ENCODE data around the gene NDC1.

Gene NDC1

DNA sequence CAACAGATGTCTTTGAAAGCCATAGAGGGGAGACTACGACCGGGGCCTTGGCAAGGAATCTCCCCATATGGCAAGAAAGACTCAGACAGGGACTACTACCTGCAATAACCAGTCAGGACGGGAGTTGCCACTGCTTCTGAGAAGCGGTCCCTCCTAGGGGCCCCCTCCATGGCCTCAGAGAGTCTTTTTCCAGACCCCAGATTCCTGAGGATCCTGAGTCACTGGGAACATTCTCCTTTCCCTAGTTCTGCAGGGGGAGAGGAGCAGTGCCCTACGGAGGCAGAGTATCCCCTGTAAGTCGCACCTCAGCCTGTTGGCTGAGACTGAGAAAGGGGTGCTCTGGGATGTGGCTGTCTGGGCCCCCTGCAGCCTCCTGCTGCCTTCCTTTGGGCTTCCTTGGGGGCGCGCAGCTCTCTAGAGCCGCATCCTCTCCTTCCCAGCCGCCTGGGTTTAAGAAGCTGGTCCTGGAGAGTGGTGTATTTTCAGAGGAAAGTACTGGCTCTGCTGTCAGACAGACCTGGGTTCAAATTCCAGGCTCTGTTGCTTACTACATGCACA, 107.0 kb downstream of the NDC1 start:
- no peak for DNase-seq (ENCODE audit: low read depth in 2 of 2)

DNA sequence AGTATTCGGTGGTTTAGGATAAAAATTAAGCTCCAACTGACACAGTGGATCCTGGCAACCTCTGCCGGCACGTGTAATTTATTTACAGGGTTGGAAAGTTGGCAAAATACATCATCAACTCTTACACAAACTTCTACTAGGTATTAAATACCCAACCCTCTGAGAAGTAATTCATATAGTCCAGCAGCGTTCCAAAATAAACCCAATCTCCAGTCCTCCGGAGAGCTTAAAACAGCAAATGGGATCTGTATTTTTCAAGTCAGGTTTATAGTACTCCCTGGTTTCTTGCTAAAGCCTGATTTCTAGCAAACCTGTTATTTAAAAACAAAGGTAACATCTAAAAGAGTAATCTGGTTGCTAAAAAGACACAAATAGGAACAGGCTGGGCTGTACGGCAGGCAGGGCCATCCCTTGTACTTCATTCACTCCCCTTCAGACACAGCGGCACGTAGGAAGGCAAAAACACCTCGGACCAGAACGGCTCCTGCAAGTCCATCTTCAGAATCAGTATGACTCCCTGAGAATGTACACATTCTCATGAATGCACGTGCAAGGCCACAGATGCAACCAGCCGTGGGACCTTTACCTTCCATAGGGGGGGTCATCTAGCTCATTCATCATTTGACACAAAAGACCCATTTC, 107.8 kb downstream of the NDC1 start:
- DNase-seq (ENCODE audit: low read depth in 2 of 2), result no peak

DNA sequence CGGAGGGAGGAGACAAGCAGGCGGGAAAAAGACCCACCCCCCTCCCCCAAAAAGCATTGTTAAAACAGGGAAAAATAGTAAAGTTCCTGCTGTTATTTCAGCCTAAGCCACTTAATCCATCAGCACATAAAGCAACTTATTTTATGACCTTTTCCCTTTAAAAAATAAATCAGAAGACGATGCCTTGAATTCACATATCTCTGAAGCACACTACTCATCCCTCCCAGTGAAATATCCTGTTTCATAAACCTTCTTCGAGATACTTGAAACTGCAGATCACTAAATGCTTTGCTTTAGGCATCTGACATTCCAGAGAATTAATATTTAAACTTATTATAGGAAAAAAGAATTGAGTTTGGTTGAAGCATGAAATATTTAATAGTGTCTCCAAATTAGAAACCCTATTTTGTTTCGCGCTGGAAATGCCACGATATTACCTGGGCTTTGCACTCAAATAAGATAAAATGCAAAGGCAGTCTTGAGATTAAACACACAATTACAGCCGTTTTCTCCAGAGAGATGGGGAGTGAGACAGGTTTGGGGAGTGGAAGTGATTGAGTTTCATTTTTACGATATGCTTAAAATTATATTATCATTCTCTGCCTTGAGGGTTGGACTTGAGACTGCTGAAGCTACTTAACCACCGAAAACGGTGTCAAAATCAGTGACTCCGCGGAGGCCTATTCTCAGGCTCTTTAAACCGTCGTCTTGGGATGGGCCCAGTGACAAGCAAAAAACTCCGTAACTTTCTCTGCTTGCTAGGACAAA, 108.5 kb downstream of the NDC1 start:
- DNase-seq (ENCODE audit: low read depth in 2 of 2), result no peak

DNA sequence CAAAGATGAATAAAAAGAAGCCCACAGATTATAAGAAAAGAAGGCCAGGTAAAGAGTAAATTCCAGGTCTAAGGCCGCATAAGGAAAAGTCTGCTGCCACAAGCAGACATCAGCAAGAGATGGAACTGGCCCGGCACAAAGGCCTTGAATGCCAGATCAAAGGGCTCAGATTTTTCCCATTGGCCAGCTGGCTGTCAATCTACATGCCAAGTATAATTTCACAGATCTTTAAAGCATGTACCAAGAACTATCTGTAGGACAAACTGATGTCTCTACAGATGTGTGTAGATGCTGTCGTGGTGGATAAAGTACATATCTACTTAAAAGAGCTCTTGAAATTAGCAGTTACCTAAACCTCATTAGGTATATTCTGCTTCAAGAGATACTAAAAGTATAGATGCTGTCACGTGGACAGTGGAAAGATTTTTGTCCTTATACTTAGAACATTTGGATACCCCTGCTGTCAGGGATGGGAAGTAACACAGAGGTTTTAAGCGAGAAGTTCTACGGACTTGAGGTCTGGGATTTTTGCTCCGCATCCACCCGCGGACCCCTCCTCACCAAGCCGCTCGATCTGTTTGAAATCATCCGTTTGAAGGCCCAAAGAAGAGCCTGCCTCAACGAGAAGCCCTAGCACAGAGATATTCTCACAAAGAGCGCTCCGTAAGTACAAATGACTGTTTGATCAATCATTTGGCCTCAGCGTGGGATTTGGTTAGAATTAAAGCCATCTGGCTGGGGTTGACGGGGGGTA, 109.2 kb downstream of the NDC1 start:
- no peak for DNase-seq (ENCODE audit: low read depth in 2 of 2)

DNA sequence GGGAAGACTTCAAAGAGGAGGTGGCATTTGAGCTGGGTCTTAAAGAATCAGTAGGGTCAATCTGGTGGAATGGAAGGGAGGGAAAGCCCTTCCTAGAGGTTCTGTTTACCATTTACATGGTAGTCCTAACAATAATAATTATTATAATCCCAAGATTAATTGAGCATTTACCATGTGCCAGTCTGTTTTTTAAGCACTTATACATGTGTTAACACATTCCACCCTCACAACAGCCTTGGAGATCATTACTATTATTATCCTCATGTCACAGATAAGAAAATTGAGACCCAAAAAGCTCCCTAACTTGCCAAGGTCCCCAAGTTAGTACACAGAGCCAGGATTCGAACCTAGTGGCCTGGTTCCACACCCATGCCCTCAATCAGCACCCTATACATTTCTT, 109.9 kb downstream of the NDC1 start:
- no peak for DNase-seq (ENCODE audit: low read depth in 2 of 2)

DNA sequence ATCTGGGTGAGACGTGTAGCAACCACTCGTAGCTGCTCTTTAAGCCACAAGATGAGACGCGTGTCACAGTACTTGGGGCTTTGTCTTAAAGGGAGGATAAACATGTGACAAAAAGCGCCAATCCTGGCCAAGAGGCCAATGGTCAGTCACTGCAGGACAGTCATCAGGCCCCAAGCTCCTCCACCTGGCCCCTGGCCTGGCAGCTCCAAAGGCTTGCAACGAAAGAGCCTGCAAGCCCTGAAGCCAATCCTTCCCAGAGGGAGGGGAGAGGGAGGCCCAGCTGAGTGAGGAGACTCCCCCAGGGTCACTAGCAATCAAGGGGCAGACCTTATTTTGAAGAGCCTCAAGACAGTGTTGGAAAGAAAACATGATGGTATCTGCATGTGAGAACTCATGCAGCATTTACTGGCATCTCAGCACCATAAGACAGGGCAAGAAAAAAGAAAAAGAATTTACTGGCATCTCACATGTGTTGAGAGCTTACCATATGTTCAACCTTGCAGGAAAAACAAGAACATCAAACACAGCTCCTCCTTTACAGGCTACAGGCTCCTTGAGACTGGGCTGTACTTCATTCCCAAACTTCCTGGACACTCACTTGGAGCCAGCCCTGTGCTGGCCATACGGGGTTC, 110.5 kb downstream of the NDC1 start:
- DNase-seq (ENCODE audit: low read depth in 2 of 2), result no peak

DNA sequence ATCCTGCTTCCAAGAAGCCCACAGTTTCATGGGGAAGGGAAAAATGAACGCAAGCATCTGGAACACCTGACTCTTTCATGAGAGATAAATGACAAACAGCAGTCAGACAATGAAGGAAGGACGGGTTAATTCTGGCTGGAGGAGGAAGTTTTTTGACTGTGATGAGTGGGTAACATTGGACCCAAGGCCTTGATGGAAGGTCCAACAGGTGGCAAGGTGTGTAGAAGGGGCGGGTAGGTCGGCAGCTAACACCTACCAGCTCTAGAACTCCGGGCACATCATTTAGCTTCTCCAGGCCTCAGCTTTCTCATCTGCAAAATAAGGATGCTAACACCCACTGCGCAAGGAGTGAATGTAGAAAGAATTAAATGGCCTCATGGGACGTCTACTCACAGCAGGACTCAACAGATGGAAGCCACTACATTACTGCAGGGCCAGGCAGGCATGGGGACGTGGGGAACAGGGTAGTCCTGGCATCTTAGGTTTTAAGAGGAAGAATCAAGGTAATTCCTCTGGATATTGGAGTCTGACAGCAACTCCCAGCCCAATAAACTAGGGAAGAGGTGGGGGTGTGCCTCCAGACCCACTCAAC, 112.0 kb downstream of the NDC1 start:
- no peak for DNase-seq (ENCODE audit: low read depth in 2 of 2)

DNA sequence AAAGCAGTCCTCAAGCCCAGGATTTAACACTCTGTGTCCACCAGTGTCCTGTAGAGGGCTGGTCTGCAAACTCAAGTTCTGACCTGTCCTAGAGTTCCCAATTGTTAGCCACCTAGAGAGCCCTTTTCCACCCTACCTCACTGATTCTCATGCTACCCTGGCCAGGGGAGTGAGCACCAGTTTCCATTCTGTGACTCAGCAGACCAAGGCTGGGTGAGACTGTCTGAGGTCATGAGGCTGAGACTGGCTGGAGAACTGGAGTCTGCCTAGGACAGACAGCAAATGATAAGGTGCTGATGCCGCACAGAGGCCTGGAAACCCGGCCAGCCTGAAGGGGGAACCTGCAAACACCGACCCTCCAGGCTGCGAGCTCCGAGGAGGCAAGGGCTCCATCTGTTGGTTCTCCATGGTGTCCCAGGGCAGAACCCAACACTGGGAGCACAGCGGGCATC, 112.8 kb downstream of the NDC1 start:
- no peak for DNase-seq (ENCODE audit: low read depth in 2 of 2)

DNA sequence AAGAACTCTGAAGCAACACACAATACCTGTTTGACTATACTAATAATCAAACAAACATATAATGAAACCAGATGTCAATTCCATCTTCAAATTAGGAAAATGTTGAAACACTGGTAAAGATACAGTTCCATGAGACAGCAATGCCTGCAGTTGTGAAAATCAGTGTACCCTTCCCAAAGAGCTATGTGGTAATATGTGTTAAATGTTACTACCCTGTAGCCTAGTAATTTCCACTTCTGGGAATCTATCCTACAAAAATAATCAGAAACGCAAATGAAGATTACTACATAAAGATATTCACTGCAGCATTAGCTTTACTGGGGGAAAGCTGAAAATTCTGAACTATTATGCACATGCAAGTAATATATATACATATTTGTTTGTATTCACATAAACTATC, 116.1 kb downstream of the NDC1 start:
- DNase-seq (ENCODE audit: low read depth in 2 of 2), result no peak

DNA sequence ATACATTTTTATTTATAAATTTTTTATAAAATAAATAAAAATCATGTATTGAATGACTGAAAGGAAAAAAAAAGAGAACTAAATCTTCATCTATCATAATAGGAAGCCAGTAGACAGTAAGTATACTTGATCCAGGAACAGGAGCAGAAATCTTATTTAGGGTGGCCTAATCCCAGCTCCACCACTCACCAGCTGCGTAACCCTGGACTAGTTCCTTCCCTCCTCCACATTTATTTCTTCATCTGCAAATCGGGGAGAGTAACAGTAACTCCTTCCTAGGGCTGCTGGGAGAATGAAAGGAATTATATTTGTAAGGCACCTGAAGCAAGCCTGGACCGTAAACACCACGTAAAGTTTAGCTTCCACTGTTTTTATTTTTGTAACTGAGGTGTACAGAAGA, 117.0 kb downstream of the NDC1 start:
- no peak for DNase-seq (ENCODE audit: low read depth in 2 of 2)

DNA sequence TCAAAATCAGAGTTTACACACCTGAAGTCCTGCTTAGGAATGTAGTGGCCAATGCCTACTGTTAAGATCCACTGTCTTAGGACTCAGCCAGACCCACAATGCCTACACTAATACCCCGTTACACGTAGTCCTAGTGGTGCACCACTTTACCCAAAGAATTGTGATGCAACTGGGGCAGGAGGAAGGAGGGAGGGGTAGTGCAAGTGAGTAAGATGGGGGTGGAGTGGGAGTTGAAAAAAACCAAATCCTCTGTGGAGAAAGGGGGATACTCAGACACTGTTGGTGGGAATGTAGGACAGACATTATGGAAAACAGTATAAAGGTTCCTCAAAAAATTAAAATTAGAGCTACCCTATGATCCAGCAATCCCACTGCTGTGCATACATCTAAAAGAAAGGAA, 118.6 kb downstream of the NDC1 start:
- no peak for DNase-seq (ENCODE audit: low read depth in 2 of 2)

DNA sequence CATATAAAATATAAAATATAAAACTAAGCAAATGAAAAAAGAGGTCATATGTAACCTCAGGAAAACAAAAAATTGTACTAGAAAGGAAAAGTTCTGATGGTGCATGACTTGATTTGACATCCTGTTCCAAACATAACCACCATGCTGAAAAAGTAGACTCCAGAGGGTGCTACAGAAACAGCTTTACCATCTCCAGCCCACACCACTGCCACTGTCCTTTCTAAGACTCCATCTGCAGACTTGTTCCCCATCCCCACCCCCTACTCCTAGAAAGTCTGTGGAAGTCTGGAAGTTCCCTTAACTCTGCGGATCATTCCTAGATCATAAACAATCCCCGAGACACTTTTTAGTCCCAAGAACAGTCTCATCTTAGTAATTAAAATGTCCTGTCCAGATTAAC, 119.7 kb downstream of the NDC1 start:
- no peak for DNase-seq (ENCODE audit: low read depth in 2 of 2)

DNA sequence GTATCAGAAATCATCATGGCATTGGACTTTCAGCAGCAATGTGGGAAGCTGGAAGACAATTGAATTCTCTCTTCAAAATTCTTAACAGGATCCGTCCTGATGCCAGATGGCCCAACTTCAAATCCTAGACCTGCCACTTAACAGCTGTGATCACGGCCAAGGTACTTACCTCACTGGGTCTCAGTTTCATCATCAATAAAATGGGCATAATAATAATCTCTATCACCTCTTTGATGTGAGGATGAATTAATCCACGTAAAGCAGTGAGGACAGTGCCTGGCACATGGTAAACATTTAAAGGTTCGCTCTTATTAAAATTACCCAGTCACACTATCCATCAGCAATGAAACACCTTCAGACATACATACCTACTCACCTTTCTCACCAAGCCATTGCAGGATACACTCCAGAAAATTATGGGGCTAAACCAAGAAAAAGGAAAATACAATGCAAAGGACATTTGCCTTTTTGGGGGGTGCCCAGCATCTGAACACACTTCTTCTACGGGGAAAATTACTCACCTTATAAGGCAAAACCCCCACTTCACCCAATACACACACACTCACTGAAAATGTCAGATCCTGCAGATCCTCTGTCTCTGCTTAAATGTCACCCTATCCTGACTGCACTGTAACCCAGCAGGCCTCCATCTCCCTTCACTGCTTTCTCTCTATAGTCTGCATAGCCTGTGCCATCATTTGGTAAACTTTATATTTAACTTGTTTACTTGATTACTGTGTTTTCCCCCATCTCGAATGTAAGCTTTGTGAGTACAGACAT, 120.9 kb downstream of the NDC1 start:
- DNase-seq (ENCODE audit: low read depth in 2 of 2), result no peak

DNA sequence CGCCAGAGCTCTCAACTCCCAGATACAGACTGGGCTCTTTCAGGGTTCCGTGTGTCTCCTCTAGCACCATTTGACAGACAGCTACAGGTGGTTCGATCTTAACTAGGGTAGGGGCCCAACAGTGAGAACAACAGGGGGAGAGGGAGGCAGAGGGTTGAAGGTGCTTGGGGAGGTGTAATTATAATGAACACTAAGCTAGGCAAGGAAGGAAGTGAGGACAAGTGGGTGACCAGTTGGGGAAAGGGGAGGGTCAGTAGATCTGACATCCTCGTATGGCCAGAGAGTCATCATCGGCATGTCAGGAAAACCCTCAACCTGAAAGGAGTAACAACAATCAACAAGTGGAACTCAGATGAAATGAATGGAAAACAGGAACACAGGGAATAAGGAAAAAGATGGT, 121.9 kb downstream of the NDC1 start:
- no peak for DNase-seq (ENCODE audit: low read depth in 2 of 2)

DNA sequence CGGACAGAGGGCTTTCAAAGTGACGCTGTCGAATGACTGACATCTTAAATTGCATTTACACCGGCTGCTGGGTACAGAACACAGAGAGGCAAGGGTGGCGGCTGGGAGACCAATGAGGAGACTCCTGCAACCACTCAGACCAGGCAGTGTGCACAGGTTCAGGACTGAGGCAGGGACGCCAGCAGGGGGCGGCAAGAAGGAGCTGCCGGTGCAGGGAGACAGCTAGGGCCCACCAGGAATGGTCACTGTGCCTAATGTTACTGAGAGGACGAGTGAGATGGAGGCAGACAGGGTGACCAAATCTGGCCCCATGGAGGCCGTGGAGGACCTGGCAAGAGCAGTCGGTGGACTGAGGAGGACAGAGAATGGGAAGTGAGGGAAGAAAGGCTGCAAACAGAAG, 122.6 kb downstream of the NDC1 start:
- no peak for DNase-seq (ENCODE audit: low read depth in 2 of 2)
